HFF-Myc (cell line): ENCODE results near the gene CNRIP1.

ENCODE experiments used
- DNase-seq: peaks from one replicate; pipeline ENCODE4 v3.0.0-alpha.2; 2011; ENCODE audit warnings: low read depth; ENCODE audit errors: extremely low read depth
- H3K4me3 ChIP-seq: replicated peaks from 2 replicates; pipeline ENCODE4 v1.5.1; 2011; ENCODE audit warnings: low read depth, mild to moderate bottlenecking, control low read depth, low read length
- TF ChIP-seq, protein P1 (sequence below): IDR thresholded peaks from 2 replicates; pipeline ENCODE4 v1.5.1; 2012; ENCODE audit warnings: mild to moderate bottlenecking, low read depth, low read length, control low read depth; ENCODE audit errors: missing control alignments

The CNRIP1 gene

DNA sequence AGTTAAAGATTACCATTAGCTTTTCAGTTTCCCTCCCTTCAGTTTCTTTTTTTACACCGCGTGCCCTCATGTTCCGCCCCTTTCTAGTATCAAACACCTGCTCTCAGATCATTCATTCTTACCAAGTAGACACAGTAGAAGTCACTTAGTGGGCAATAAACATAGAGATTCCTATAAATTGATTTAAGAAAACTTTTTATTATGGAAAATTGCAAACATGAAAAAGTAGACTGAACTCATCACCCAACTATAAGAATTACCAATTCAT lies 21.2 kb upstream of the CNRIP1 start:
- H3K4me3 ChIP-seq = no peak overlapping the region
- TF ChIP-seq, protein P1, sequence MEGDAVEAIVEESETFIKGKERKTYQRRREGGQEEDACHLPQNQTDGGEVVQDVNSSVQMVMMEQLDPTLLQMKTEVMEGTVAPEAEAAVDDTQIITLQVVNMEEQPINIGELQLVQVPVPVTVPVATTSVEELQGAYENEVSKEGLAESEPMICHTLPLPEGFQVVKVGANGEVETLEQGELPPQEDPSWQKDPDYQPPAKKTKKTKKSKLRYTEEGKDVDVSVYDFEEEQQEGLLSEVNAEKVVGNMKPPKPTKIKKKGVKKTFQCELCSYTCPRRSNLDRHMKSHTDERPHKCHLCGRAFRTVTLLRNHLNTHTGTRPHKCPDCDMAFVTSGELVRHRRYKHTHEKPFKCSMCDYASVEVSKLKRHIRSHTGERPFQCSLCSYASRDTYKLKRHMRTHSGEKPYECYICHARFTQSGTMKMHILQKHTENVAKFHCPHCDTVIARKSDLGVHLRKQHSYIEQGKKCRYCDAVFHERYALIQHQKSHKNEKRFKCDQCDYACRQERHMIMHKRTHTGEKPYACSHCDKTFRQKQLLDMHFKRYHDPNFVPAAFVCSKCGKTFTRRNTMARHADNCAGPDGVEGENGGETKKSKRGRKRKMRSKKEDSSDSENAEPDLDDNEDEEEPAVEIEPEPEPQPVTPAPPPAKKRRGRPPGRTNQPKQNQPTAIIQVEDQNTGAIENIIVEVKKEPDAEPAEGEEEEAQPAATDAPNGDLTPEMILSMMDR = no peak

GRCh38 chr2:68340226-68341061 lies 20.7 kb upstream of the CNRIP1 start:
- no peak overlapping the region for H3K4me3 ChIP-seq
- TF ChIP-seq, protein P1 = no peak
- no peak for DNase-seq

More for the DNA sequence above, 21.2 kb upstream of the CNRIP1 start:
- no peak for DNase-seq

GRCh38 chr2:68336192-68336591 lies 16.4 kb upstream of the CNRIP1 start:
- TF ChIP-seq, protein P1 = no peak
- DNase-seq = peak; percentile 52
- no peak overlapping the region for H3K4me3 ChIP-seq

- no peak for DNase-seq
- TF ChIP-seq, protein P1 = no peak
- no peak overlapping the region for H3K4me3 ChIP-seq
Observed at GRCh38 chr2:68333931-68334330, 14.2 kb upstream of the CNRIP1 start.

- TF ChIP-seq, protein P1 = no peak
- H3K4me3 ChIP-seq = no peak overlapping the region
- no peak for DNase-seq
Observed at GRCh38 chr2:68333009-68333408, 13.3 kb upstream of the CNRIP1 start.

DNA sequence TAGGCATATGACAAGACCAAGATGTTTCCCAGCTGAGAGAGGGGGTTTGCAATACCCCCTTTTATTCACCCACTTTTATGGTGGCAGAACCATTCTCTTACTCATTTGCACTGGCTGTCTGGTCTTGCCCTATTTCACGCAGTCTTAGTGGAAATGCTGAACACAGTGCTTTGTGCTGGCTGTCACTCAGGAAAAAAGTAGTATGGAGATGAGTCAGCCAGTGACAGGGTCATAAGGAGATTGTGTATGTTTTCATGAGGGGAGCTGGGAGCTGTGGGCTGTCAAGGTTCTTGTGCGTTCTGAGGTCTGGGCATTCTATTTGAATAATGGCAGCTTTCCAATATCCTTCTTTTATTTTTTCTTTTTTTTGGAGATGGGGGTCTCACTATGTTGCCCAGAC lies 10.9 kb upstream of the CNRIP1 start:
- TF ChIP-seq, protein P1 = no peak
- no peak for DNase-seq
- H3K4me3 ChIP-seq = no peak overlapping the region

DNA sequence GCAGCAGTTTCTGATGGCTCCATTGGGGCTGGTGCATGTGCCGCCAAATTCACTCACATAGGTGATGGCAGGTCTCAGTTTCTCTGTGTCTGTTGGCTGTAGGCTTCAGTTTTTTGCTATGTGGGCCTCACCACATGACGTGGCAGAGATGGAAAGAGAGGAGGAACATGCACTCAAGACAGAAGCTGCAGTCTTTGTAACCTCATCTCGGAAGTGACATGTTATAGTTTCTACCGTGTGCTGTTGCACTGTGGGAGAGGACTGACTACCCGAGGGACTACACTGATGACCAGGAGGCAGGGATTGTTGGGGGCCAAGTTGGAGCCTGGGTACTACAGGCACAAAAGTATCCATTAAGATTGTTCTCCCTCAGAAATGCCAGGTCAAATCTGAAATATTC lies 9.2 kb upstream of the CNRIP1 start:
- DNase-seq = no peak
- no peak overlapping the region for H3K4me3 ChIP-seq
- TF ChIP-seq, protein P1 = no peak
